Measurements from ENCODE around the gene CHST15. TPM values are rescaled to one million over a fixed set of nuclear protein-coding genes. Genes with fewer than 3 reads are reported as not detected.

CHST15 gene
- total RNA-seq, 5 donors from 2014 or later (not counting 1 experiment from before 2014, with no cell fraction given) = 0.95 to 4.2 (median 1.3) TPM

DNA sequence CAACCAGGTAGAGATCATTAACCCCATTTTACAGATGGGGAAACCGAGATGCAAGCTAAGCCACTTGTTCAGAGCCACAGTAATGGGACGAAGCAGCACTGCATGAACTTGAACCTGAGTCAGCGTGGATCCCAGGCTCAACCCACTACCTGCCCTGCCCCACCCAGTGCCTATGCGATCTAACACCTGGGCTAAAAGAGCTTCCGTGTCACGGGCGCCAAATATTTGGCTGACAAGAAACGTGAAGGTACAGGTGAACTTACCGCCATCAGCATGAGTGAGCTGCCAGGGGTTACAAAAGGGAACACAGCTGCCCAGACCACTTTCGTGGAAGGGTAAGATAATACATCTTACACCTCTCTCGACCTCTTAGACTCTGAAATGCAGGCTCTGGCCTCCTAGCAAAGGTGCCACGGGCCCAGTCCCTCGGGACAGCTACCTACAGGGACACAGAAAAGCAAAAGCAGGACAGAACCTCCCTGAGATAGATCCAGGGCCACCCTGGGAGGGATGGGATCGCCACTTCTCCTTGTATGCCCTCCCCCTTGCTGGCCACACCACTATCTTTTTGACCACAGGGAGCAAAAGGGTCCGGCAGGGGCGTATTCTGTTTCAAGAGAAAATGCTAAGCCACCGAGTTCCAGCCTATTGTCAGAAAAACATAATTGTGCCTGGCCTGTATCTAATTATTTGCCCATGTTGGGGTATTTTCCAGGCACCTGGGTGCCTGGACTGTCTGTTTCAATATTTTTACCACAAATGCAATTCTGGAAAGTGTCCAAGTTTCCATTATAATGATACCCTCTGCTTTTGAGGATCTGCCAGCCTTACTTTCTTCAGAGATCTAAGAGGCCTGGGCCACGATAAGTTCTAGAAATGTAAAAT is 6.4 kb downstream of the CHST15 start:
- peaks cover 2 to 8% of the 10 kb centered on the region in 2 experiments for H3K4me1 ChIP-seq (ENCODE audit: control insufficient read depth in 1 of 2, extremely low read depth in 1 of 2, insufficient read depth in 2 of 2, low read length in 2 of 2)
- no peak overlapping the region for H3K27ac ChIP-seq (ENCODE audit: low read length)
- H3K4me3 ChIP-seq (ENCODE audit: control insufficient read depth in 1 of 2, extremely low read depth in 1 of 2, low read length in 1 of 2) = no peak overlapping the region
- H3K9me3 ChIP-seq = no peaks in the 10 kb centered on the region
- no peaks in the 10 kb centered on the region for H3K36me3 ChIP-seq (ENCODE audit: control insufficient read depth in 2 of 2, extremely low read depth in 1 of 2, insufficient read depth in 1 of 2, low read length in 1 of 2)
- ChIA-PET POLR2A (no interaction called here), CTCF (no interaction called here)
- peaks cover 9 to 32% of the 10 kb centered on the region in 2 donors for H3K27me3 Mint-ChIP-seq
- 65% methylated on average over 11 of the region's 18 CpGs for WGBS (ENCODE audit: insufficient coverage)
- peaks cover 0 to 4% (median 1%) of the 10 kb centered on the region in 3 donors for H3K4me1 Mint-ChIP-seq
- H3K4me3 Mint-ChIP-seq = no peak overlapping the region
- H3K27me3 ChIP-seq (replicated peaks in 1 of 2; ENCODE audit: control insufficient read depth in 2 of 2, extremely low read depth in 1 of 2, insufficient read depth in 2 of 2, low read length in 1 of 2) = peaks cover 3 to 33% of the 10 kb centered on the region in 2 experiments
- no peak overlapping the region for H3K27ac Mint-ChIP-seq
- no peak for DNase-seq
- H3K36me3 Mint-ChIP-seq = no peaks in the 10 kb centered on the region
- ATAC-seq (replicated peaks in 1 of 4) = no peak
- no peaks in the 10 kb centered on the region for H3K9me3 Mint-ChIP-seq

DNA sequence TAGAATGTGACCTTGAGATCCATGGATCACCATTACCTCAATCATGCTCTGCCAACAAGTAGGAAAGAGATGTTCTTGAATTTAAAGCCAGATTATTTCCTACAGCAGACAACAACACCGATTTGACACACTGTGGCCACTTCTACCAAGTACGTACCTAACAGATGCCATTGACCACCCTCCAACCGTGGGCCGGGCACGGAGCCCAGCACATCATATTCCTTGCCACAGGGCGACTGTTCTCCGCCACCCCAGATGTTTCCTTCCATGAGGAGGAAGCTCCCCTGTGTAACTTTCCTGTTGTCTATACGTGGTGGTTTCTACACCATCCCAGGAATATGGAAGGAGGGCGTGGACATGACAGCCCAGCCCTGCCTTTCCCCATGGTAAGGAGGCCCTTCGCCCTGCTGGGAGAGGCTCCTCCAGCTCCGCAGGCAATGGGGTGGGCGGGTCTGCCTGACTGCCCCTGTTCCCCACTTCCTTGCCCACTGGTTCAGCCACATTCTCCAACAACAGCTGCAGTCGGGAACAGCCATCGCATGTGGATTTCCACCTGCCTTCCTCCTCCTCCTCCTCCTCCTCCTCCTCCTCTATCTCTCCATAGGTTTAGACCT is 7.2 kb downstream of the CHST15 start:
- no peak overlapping the region for H3K27ac Mint-ChIP-seq
- no peak for ATAC-seq (replicated peaks in 1 of 4)
- CTCF ChIA-PET = no interaction called here

DNA sequence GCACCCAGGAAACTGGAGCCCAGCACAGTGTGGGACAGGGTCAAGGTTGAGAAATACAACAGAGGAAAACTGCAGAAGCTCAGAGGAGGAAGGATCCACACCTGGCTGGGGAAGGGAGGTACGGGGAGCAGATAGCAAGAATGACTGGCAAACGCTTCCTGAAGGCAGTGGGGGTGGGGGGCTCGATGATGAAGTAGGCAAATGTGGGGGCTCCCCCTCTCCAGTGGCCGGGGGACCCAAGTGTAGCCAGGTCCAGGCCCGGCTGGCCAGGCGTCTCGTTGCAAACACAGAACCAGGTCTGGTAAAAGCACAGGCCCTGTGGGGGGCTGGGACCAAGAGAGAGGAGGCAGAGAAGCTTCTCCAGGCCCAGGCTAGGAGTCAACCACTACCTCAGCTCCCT is 7.7 kb downstream of the CHST15 start:
- no peak overlapping the region for H3K27ac Mint-ChIP-seq
- no peaks in the 10 kb centered on the region for H3K36me3 Mint-ChIP-seq
- DNase-seq (no peak), ATAC-seq (replicated peaks in 1 of 4) (no peak)
- peaks cover 2 to 25% of the 10 kb centered on the region in 2 experiments for H3K27me3 ChIP-seq (replicated peaks in 1 of 2; ENCODE audit: control insufficient read depth in 2 of 2, extremely low read depth in 1 of 2, insufficient read depth in 2 of 2, low read length in 1 of 2)
- ChIA-PET CTCF (no interaction called here), POLR2A (no interaction called here)
- no peaks in the 10 kb centered on the region for H3K36me3 ChIP-seq (ENCODE audit: control insufficient read depth in 2 of 2, extremely low read depth in 1 of 2, insufficient read depth in 1 of 2, low read length in 1 of 2)
- H3K4me1 Mint-ChIP-seq = no peaks in the 10 kb centered on the region
- no peak overlapping the region for H3K4me3 Mint-ChIP-seq
- H3K4me3 ChIP-seq (ENCODE audit: control insufficient read depth in 1 of 2, extremely low read depth in 1 of 2, low read length in 1 of 2) = no peak overlapping the region
- no peak overlapping the region for H3K27ac ChIP-seq (ENCODE audit: low read length)
- WGBS (ENCODE audit: insufficient coverage) = 55% methylated on average over 2 of the region's 7 CpGs
- H3K27me3 Mint-ChIP-seq = peaks cover 4 to 22% of the 10 kb centered on the region in 2 donors
- no peaks in the 10 kb centered on the region for H3K9me3 Mint-ChIP-seq
- H3K9me3 ChIP-seq = no peaks in the 10 kb centered on the region
- H3K4me1 ChIP-seq (ENCODE audit: control insufficient read depth in 1 of 2, extremely low read depth in 1 of 2, insufficient read depth in 2 of 2, low read length in 2 of 2) = no peaks in the 10 kb centered on the region

More for the DNA sequence above, 7.2 kb downstream of the CHST15 start:
- no peaks in the 10 kb centered on the region for H3K9me3 ChIP-seq
- no peak for DNase-seq
- no peaks in the 10 kb centered on the region for H3K36me3 Mint-ChIP-seq
- peaks cover 7 to 27% of the 10 kb centered on the region in 2 donors for H3K27me3 Mint-ChIP-seq
- POLR2A ChIA-PET = no interaction called here
- H3K9me3 Mint-ChIP-seq = no peaks in the 10 kb centered on the region
- peaks cover 0 to 3% (median 1%) of the 10 kb centered on the region in 3 donors for H3K4me1 Mint-ChIP-seq
- no peak overlapping the region for H3K27ac ChIP-seq (ENCODE audit: low read length)
- WGBS (ENCODE audit: insufficient coverage) = 59% methylated on average over 6 of the region's 14 CpGs
- no peak overlapping the region for H3K4me3 ChIP-seq (ENCODE audit: control insufficient read depth in 1 of 2, extremely low read depth in 1 of 2, low read length in 1 of 2)
- H3K36me3 ChIP-seq (ENCODE audit: control insufficient read depth in 2 of 2, extremely low read depth in 1 of 2, insufficient read depth in 1 of 2, low read length in 1 of 2) = no peaks in the 10 kb centered on the region
- H3K4me3 Mint-ChIP-seq = no peak overlapping the region
- no peaks in the 10 kb centered on the region for H3K4me1 ChIP-seq (ENCODE audit: control insufficient read depth in 1 of 2, extremely low read depth in 1 of 2, insufficient read depth in 2 of 2, low read length in 2 of 2)
- H3K27me3 ChIP-seq (replicated peaks in 1 of 2; ENCODE audit: control insufficient read depth in 2 of 2, extremely low read depth in 1 of 2, insufficient read depth in 2 of 2, low read length in 1 of 2) = peaks cover 3 to 29% of the 10 kb centered on the region in 2 experiments

DNA sequence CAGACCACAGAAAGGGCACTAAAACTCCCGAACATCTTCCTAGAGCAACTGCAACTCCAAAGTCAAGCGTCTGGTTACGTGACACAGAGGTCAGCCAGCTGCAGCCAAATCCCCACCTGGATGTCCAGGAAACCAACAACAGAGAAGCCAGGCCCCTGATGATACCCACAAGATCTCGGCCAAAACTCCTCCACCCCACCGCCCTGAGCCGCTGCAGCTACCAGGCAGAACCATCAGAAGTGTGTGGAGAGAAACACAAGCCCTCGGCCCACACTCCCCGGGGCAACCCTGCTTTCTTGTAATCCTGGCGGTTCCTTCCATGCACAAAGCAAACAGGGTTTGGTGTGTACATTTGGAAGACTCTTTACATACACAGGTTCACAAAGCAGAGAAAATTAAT is 8.7 kb downstream of the CHST15 start:
- Histone ChIP-seq H3K4me1 (ENCODE audit: control insufficient read depth in 1 of 2, extremely low read depth in 1 of 2, insufficient read depth in 2 of 2, low read length in 2 of 2) (no peaks in the 10 kb centered on the region), H3K9me3 (no peaks in the 10 kb centered on the region), H3K4me3 (ENCODE audit: control insufficient read depth in 1 of 2, extremely low read depth in 1 of 2, low read length in 1 of 2) (no peak overlapping the region), H3K27ac (ENCODE audit: low read length) (no peak overlapping the region), H3K36me3 (ENCODE audit: control insufficient read depth in 2 of 2, extremely low read depth in 1 of 2, insufficient read depth in 1 of 2, low read length in 1 of 2) (no peaks in the 10 kb centered on the region), H3K27me3 (replicated peaks in 1 of 2; ENCODE audit: control insufficient read depth in 2 of 2, extremely low read depth in 1 of 2, insufficient read depth in 2 of 2, low read length in 1 of 2) (peaks cover 0 to 16% of the 10 kb centered on the region in 2 experiments)
- ATAC-seq (replicated peaks in 1 of 4) = no peak
- no peak overlapping the region for H3K4me3 Mint-ChIP-seq
- POLR2A ChIA-PET = interaction anchor here in 1 of 2 donors (0.6 kb wide), 1 partner anchor 38 kb away, joined by 3 read pairs; no protein-coding TSS in a partner anchor
- H3K4me1 Mint-ChIP-seq = peaks cover 0 to 5% (median 0%) of the 10 kb centered on the region in 3 donors
- no peaks in the 10 kb centered on the region for H3K36me3 Mint-ChIP-seq
- no peaks in the 10 kb centered on the region for H3K9me3 Mint-ChIP-seq
- DNase-seq = no peak
- H3K27ac Mint-ChIP-seq = no peak overlapping the region
- CTCF ChIA-PET = no interaction called here
- H3K27me3 Mint-ChIP-seq = peaks cover 0 to 12% of the 10 kb centered on the region in 2 donors
- 83% methylated on average over 4 of the region's 9 CpGs for WGBS (ENCODE audit: insufficient coverage)

DNA sequence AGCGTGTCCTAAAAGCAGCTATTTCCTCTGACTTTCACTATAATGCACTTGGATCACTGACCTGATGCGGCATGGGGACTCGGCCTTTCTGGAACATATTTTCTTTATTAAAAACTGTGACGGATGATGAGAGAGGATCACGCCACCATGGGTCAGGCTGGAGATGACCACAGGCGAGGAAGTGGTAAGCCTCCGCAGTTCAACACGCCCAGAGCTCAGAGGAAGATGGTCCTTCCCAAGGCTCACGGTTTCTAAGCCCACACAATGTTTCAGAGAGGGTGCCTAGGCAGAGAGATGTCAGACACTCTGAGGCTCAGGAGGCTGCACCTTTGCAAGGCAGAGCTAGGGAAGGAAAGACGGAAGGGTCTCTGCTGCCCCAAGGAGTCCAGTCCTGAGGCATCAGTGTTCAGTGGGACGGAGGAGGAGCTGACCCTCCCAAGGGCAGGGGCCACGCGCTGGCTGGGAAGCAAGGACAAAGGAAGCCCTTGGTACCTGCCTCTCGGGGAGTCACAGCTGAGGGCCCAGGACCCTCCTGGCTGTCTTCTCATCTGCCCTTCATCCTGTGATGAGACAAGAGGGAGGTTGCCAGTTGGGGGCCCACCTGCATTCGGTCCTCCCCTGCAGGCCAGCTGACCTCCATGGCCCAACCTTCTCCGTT is 9.5 kb downstream of the CHST15 start:
- H3K9me3 ChIP-seq = no peaks in the 10 kb centered on the region
- ChIA-PET POLR2A (no interaction called here), CTCF (no interaction called here)
- no peak overlapping the region for H3K4me3 ChIP-seq (ENCODE audit: control insufficient read depth in 1 of 2, extremely low read depth in 1 of 2, low read length in 1 of 2)
- H3K27ac ChIP-seq (ENCODE audit: low read length) = no peak overlapping the region
- H3K36me3 ChIP-seq (ENCODE audit: control insufficient read depth in 2 of 2, extremely low read depth in 1 of 2, insufficient read depth in 1 of 2, low read length in 1 of 2) = no peaks in the 10 kb centered on the region
- Mint-ChIP-seq H3K27ac (no peak overlapping the region), H3K9me3 (no peaks in the 10 kb centered on the region), H3K4me1 (peaks cover 0 to 5% (median 0%) of the 10 kb centered on the region in 3 donors), H3K27me3 (peaks cover 0 to 5% of the 10 kb centered on the region in 2 donors), H3K4me3 (no peak overlapping the region), H3K36me3 (no peaks in the 10 kb centered on the region)
- peaks cover 0 to 12% of the 10 kb centered on the region in 2 experiments for H3K27me3 ChIP-seq (replicated peaks in 1 of 2; ENCODE audit: control insufficient read depth in 2 of 2, extremely low read depth in 1 of 2, insufficient read depth in 2 of 2, low read length in 1 of 2)
- DNase-seq (no peak), ATAC-seq (replicated peaks in 1 of 4) (no peak)
- WGBS (ENCODE audit: insufficient coverage) = 80% methylated on average over 12 of the region's 16 CpGs
- no peaks in the 10 kb centered on the region for H3K4me1 ChIP-seq (ENCODE audit: control insufficient read depth in 1 of 2, extremely low read depth in 1 of 2, insufficient read depth in 2 of 2, low read length in 2 of 2)

DNA sequence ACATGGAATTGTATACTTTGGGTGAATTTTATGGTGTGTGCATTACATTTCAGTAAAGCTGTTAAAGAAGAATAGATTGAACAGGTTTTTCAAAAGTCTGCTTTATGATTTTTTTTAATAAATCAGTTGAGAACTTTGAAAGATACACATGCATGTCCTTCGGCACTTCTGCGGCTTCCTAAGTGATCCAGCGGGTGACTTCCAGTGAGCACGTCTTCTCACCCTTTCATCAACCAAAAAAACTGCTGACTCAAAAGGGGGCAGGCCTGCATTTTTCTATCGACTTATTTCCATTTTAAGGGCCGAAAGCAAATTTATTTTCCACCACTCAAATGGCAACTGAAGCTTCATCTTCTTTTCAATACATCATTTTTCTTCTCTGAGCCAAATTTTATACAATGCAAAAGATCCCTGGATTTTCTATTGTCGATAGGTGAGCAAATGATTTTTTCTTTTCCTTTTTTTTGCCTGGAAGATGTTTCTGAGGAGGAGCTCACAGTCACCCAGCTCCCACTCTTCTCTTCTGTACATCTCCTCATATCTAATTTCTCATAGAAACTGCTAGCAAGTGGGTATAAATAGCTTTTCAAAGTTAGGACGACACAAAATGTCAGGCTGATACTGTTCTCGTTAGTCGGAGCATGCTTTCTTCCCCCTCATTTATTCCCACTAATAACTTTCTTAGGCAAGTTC is 10.2 kb downstream of the CHST15 start:
- H3K36me3 ChIP-seq (ENCODE audit: control insufficient read depth in 2 of 2, extremely low read depth in 1 of 2, insufficient read depth in 1 of 2, low read length in 1 of 2) = no peaks in the 10 kb centered on the region
- POLR2A ChIA-PET = no interaction called here
- Mint-ChIP-seq H3K4me1 (peaks cover 0 to 5% (median 0%) of the 10 kb centered on the region in 3 donors), H3K27ac (no peak overlapping the region), H3K4me3 (no peak overlapping the region), H3K27me3 (no peaks in the 10 kb centered on the region), H3K9me3 (no peaks in the 10 kb centered on the region), H3K36me3 (no peaks in the 10 kb centered on the region)
- H3K27ac ChIP-seq (ENCODE audit: low read length) = no peak overlapping the region
- CTCF ChIA-PET = no interaction called here
- peaks cover 0 to 10% of the 10 kb centered on the region in 2 experiments for H3K27me3 ChIP-seq (replicated peaks in 1 of 2; ENCODE audit: control insufficient read depth in 2 of 2, extremely low read depth in 1 of 2, insufficient read depth in 2 of 2, low read length in 1 of 2)
- WGBS (ENCODE audit: insufficient coverage) = 88% methylated on average over 8 of the region's 10 CpGs
- DNase-seq (no peak), ATAC-seq (replicated peaks in 1 of 4) (no peak)
- no peaks in the 10 kb centered on the region for H3K9me3 ChIP-seq
- H3K4me3 ChIP-seq (ENCODE audit: control insufficient read depth in 1 of 2, extremely low read depth in 1 of 2, low read length in 1 of 2) = no peak overlapping the region
- no peaks in the 10 kb centered on the region for H3K4me1 ChIP-seq (ENCODE audit: control insufficient read depth in 1 of 2, extremely low read depth in 1 of 2, insufficient read depth in 2 of 2, low read length in 2 of 2)
